HG03342 (cell line): ENCODE data around the gene ATG3.
"Not testable (repeated sequence)": the region's sequence is repeated elsewhere in the genome, so short reads cannot be mapped to it uniquely, and the experiment has no call there.

Experiments
- ATAC-seq: cut with Tn5 transposase; IDR thresholded peaks from one replicate; pipeline ENCODE4 v1.9.1; 2021; ENCODE audit warnings: mild to moderate bottlenecking, moderate library complexity; ENCODE audit not compliant: unreplicated experiment

ATG3 gene

DNA sequence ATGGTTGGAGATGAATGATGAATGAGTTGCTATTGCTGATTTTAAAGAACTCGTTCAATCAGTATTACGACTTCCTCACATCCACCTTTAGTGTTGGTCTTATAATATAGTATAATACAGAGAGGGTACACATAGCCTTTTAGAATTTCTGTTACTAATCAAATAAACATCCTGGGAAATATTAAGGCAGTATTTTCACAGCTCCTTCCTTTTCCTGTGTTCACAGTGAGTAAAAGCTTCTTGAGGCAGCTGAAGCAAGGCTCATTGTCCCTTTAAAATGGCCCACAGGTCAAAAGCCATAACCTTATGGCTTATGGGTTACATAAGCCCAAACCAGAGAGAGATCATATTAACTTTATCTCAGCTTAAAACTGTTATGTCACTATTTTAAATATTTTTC lies 61.1 kb downstream of the ATG3 start:
- ATAC-seq = no peak

DNA sequence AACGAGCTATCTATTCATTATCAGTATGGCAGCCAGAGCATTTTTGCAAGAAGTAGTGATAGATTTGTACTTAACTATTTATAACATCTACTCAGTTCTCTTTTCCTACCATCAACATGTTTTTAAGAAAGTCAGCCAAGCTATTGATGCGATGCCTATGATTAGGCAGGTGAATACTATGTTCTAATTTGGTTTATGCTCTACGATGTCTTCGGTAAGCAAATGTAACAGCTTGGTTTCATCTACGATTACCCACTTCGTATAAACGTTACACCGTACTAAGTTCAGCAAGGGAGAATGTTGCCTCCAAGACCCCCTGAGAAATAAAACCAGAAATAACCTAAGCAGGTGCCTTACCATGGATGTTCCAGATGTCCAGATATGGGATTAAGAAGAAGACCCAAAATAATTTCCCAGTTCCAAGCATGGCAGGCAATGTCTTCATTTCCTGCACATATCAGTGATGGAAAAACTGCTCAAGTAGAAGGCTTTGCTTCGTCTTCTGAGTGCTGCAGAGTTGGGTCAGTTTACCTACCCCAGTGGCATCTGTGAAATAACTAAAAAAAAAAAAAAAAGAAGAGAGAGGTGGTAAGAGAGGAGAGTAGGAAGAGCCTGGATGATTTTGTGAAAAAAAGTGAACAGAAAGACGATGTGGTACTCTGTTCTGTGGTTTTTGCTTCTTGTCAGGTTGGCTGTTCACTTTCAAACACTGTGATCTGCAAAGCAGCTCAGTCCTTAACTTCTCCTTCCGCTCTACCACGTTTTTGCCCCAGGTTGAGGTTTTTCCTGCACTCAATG lies 62.6 kb downstream of the ATG3 start, which contains the start of gene BTLA:
TSS of gene BTLA (minus strand) at position 559 of the 798 bp plus-strand sequence. CDS start at position 445, 114 bp downstream.
- peak; percentile 51 for ATAC-seq

DNA sequence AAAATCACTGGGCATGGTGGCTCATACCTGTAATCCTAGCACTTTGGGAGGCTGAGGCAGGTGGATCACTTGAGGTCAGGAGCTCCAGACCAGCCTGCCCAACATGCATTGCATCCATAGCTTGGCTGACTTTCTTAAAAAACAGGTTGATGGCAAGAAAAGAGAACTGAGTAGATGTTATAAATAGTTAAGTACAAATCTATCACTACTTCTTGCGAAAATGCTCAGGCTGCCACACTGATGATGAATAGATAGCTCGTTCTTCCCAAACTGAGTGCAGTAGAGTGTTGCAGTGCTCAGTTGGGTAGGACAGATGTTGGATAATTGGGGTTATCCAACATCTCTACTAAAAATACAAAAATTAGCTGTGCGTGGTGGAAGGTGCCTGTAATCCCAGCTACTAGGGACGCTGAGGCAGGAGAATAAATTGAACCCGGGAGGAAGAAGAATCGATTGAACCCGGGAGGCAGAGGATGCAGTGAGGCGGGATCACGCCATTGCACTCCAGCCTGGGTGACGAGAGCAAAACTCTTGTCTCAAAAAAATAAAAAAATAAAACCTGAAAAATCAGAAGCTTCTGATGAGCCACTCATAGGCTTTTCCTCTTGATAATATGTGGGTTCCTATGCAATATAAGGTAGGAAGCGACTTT lies 63.7 kb downstream of the ATG3 start:
- ATAC-seq = no peak

DNA sequence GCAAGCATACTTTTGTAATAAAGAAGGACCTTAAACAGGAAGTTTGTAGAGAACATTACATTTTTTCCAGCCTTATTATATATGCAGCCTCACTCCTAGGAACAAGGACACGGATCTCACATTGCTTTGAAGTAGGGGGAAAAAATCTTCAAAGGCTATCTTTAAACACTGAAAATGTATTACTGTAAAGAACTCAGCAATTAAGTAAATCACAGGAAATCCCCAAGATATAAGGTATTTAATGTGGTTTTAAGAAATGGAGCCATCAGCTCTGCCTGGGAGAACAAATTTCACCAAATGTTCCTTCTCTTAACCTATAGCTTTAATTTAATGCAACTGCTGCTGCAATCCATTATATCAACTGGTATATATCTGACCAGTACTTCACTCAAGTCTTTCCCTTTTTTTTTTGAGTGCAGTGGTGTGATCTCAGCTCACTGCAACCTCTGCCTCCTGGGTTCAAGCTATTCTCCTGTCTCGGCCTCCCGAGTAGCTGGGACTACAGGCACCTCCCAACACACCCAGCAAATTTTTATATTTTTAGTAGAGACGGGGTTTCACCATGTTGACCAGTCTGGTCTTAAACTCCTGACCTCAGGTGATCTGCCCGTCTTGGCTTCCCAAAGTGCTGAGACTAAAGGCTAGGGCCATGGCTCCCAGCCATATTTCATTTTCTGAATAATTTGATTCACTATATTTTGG lies 65.2 kb downstream of the ATG3 start:
- ATAC-seq = no peak

DNA sequence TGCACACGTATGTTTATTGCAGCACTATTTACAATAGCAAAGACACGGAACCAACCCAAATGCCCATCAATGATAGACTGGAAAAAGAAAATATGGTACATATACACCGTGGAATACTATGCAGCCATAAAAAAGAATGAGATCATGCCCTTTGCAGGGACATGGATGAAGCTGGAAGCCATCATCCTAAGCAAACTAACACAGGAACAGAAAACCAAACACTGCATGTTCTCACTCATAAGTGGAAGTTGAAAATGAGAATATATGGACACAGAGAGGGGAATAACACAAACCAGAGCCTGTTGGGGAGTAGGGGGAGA lies 67.4 kb downstream of the ATG3 start:
- ATAC-seq = not testable (repeated sequence)

DNA sequence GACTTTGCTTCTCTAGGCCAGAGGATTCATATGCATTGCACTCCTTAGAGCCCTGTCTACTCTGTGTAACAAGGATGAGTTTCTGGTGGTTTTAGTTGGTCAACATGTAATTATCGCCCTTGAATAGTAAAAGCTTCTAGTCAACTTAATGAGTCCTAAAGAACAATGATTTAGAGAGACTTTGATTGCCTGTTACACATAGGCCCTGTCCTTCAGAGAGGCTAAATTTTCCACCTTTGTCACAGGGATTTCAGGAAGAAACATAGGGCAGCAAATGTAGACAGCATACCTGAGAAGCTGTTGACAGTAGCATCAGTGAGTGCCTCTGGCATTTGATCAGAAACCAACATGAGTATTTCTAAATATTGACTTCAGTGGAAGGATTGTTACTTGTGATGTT lies 69.6 kb downstream of the ATG3 start:
- ATAC-seq = no peak

DNA sequence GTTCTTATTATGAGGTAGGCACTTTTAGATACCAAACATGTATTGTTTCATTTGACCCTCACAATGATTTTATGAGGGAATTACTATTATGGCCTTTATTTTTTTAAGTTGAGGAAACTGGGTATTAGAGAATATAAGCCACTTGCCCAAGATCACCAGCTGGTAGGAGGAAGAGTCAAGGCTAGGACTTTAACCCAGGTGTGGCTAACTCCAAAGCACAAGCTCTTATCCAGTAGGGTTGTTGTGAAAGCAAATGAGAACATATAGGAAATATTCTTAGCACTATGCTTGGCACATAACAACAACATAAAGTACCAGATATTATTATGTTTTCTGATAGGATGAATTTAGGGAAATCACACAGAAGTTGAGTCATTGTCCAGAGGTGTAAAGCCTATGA lies 70.4 kb downstream of the ATG3 start:
- no peak for ATAC-seq

DNA sequence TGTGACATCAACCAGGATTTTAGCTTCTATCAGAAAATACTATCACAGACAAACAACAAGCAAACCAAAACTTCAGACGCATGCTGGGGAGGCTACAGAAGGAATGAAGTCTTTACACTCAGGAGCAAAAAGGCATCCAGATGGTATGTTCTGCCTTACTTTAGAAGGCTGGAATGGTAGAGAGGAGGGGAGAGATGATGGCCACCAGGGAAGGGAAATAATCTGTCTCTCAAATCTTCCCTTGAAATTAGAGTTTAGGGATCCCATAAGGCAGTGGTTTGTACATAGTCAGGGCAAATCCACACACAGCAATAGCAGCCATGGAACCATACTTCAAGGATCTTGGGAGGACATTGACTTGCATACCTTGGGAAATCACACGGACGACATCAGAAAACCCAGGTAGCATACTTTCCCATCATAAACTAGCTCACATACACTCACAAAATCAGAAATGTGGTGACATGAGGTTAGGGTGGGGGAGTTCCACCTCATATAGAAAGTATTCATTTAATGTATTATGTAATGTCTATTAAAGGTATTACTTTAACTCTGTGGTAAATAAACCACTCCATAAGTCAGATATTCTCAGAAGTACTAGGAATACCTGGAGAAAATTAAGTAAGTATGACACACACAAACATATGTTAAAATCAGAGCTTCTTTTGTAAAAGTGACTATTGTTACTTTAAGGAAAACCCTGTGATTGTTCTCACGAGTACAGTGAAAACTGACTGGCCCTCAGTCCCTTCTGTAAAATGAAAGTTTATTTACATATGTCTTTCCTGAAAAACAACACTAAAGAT lies 71.9 kb downstream of the ATG3 start:
- ATAC-seq = peak; percentile 60

DNA sequence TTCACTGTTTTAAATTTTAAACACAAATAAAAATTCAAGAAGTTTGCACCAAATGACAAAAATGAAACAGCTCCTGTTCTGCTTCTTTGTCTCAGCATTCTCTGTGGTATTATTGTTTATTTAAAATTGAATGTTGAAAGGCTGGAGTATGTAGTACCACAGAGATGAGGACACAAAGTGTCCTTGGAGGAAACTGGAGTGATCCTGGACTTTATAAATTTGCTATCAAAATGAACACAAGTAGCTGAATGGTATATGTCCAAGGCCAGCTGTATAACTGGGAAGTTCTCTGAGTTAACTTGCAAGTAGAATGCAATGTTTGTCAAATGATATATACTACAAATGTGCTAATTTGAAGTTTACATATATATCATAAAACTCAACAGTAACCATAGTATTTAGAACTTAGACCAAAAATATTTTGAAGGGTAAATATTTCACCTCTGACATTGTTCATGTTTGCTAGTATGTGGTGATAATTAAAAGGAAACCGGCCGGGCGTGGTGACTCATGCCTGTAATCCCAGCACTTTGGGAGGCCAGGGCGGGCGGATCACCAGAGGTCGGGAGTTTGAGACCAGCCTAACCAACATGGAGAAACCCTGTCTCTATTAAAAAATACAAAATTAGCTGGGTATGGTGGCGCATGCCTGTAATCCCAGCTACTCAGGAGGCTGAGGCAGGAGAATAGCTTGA lies 74.8 kb downstream of the ATG3 start:
- no peak for ATAC-seq

DNA sequence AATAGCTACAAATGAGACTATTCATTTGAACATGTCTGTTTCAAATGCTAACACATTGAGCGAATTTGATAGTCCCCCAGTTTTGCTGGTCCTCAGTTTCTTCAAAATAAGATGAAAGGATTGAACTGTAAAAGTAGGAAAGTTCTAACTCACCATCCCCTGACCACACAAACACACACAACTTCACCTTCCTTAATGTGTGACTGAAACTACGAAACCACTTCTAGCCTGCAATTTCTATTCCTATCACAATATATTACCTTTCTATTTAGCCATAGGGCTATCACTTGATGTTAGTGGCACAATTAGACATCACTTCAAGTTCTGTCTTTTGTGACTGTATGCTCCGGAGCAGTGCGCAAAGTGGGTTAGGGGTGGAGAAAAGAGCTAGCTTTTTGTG lies 77.4 kb downstream of the ATG3 start:
- no peak for ATAC-seq

DNA sequence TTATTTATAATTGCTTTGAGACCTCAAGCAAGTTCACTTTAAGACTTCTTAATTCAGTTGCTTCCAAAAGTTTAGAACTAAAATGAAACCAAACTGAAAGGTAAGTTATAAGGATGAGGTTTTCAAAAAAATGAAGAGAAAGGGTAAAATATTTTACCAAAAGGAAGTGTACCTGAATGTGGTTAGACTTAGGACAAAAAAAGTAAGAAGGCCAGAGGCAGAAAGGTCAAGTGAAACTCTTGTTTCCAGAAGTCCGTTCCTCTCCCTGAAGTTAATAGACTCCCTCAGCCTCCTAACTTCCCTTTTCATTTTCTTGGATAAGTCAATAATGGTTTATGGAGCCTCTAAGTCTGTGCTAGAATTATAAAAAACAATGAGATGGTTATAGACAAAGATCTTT lies 79.1 kb downstream of the ATG3 start:
- peak; percentile 61 for ATAC-seq
